Measurements from ENCODE around the gene TNFRSF4.

TNFRSF4 gene

GRCh38 chr1:1221887-1222574 is 8.1 kb upstream of the TNFRSF4 start:
- no peak for DNase-seq (ENCODE audit: insufficient read length, low spot score)
- FAIRE-seq = no peak
- TF ChIP-seq CTCF (IDR thresholded peaks at IDR 0.05; ENCODE audit: insufficient read depth, missing control alignments) = no peak

GRCh38 chr1:1220197-1220596 is 6.2 kb upstream of the TNFRSF4 start:
- no peak for TF ChIP-seq CTCF (IDR thresholded peaks at IDR 0.05; ENCODE audit: insufficient read depth, missing control alignments)
- DNase-seq (ENCODE audit: insufficient read length, low spot score) (no peak), FAIRE-seq (no peak)

- DNase-seq (ENCODE audit: insufficient read length, low spot score) (no peak), FAIRE-seq (no peak)
- no peak for TF ChIP-seq CTCF (IDR thresholded peaks at IDR 0.05; ENCODE audit: insufficient read depth, missing control alignments)
Observed at GRCh38 chr1:1219341-1219740, 5.4 kb upstream of the TNFRSF4 start.

GRCh38 chr1:1218524-1219200 is 4.7 kb upstream of the TNFRSF4 start:
- FAIRE-seq = no peak
- no peak for DNase-seq (ENCODE audit: insufficient read length, low spot score)
- no peak for TF ChIP-seq CTCF (IDR thresholded peaks at IDR 0.05; ENCODE audit: insufficient read depth, missing control alignments)

GRCh38 chr1:1217621-1218523 is 3.9 kb upstream of the TNFRSF4 start:
- FAIRE-seq (no peak), DNase-seq (ENCODE audit: insufficient read length, low spot score) (no peak)
- no peak for TF ChIP-seq CTCF (IDR thresholded peaks at IDR 0.05; ENCODE audit: insufficient read depth, missing control alignments)

- FAIRE-seq (no peak), DNase-seq (ENCODE audit: insufficient read length, low spot score) (no peak)
- no peak for TF ChIP-seq CTCF (IDR thresholded peaks at IDR 0.05; ENCODE audit: insufficient read depth, missing control alignments)
Observed at GRCh38 chr1:1216770-1217620, 3.0 kb upstream of the TNFRSF4 start.

All from D721Med (cell line).